ENCODE measurements around the gene FAM200B.
A peak's percentile ranks its signal among the peaks of the same experiment; 100 is the strongest.

FAM200B gene

DNA sequence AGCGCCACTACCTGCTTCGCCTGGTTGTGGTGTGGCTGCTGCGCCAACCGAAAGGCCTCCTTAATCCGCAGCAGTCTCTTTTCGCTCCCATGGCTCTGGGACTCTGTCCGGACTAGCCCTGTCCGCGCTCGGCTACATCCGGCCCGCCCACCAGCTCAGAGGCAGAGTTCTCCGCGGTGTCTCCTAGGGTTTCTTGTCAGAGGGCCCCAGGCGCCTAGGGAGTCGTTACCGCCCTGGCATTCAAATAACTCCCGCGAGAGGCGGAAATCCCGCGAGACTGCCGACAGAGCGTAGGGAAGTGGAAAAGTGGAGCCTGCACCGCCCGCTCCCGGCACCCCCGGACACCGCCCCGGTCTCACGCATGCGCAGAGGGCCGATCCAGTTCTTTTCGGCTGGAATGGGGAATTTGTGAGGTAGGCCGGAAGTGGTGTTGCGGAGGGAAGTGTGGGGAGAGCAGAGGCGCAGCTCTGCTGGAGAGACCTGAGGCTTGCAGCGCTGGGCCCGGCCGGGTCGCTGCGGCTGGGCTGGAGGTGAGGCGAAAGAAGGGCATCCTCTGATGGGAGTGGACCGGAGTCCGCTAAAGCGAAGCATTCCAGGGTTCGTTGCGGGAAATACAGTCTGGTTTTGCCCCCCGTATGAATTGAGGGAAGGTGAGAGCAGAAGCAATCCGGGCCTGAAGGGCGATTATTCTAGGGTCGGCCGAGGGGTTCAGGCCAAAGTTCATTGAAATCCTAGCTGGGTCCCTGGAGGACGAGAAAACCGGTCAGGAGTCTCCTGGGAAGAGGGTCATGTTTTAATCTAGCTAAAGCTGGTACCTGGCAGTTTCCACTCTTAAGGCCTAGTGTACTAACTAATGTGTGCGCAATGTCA is at the start of gene FAM200B:
FAM200B (plus strand) TSS at position 456 of the 870 bp plus-strand sequence. CDS start 5,151 bp downstream, outside the sequence.
- peak; percentile 95 for DNase-seq

DNA sequence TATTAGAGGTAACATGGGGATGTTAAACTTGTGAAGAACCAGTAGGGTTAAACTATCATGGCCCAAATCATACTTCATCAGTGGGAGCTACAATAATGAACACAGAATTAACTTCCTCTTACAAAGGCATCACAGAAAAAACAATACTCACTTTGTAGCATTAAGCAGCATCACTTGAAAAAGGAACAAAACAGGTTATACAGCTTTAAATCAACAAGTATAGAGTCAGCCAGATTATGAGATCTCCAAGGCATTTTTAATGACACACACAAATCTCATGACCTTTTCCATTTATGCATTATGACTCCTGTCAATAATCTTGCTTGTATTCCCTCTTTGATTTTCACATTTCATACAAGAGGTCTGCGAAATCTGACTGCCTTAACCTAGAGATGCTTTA is 44.8 kb upstream of the FAM200B start:
- no peak for DNase-seq

DNA sequence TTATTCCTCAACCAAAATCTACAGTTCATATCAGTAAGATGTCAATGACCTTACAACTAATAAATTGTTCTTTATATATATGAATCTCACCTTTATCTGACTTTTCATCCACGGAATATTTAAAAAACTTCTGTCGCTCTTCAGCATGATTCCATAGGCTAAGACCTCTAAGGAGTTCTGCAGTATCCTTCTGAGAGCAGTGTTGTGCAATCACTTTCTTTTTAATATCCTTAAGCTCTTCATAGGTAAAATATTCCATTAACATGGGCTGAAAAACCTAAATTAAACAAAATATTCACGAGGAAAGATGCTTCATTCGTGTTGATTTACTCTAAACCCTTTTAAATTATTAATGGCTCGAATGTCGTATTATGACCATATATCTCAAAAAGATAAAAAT is 43.2 kb upstream of the FAM200B start:
- no peak for DNase-seq

- DNase-seq, result no peak
These were observed 33.0 kb upstream of the FAM200B start for GRCh38 chr4:15648600-15648999.

DNA sequence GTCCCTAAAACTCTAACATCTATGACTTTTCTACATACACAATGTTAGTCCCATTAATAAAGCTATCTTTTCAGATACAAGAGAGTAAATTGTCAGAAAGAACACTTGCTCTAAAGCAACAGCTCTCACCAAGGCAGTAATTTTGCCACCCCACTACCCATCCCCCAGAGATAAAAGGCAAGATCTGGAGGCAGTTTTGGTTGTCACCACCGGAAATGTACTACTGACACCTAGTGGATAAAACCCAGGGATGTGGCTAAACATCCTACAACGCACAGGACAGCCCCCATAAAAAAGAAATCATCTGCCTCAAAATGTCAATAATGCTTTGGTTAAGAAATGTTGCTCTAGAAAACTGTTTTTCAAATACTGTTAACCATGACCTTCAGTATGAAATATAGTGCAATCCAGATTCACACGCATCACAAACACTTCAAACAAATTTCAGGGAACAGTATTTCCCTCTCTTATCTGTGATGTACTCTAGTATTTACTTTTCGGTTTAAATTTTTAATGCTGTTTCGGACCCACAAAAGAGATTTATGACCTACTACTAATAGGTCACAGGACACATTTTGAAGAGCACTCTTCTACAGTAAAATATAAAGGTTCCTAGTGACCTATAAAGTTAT is 31.6 kb upstream of the FAM200B start:
- DNase-seq, result no peak

- DNase-seq, result no peak
These were observed 30.0 kb upstream of the FAM200B start for GRCh38 chr4:15651676-15652075.

- no peak for DNase-seq
These were observed 29.4 kb upstream of the FAM200B start for GRCh38 chr4:15652191-15652590.

- DNase-seq, result no peak
These were observed 28.8 kb upstream of the FAM200B start for GRCh38 chr4:15652841-15653240.

- DNase-seq, result no peak
These were observed 28.2 kb upstream of the FAM200B start for GRCh38 chr4:15653420-15653819.

GRCh38 chr4:15653864-15654592 is 27.6 kb upstream of the FAM200B start:
- peak; percentile 45 for DNase-seq

- no peak for DNase-seq
These were observed 26.9 kb upstream of the FAM200B start for GRCh38 chr4:15654593-15655222.

DNA sequence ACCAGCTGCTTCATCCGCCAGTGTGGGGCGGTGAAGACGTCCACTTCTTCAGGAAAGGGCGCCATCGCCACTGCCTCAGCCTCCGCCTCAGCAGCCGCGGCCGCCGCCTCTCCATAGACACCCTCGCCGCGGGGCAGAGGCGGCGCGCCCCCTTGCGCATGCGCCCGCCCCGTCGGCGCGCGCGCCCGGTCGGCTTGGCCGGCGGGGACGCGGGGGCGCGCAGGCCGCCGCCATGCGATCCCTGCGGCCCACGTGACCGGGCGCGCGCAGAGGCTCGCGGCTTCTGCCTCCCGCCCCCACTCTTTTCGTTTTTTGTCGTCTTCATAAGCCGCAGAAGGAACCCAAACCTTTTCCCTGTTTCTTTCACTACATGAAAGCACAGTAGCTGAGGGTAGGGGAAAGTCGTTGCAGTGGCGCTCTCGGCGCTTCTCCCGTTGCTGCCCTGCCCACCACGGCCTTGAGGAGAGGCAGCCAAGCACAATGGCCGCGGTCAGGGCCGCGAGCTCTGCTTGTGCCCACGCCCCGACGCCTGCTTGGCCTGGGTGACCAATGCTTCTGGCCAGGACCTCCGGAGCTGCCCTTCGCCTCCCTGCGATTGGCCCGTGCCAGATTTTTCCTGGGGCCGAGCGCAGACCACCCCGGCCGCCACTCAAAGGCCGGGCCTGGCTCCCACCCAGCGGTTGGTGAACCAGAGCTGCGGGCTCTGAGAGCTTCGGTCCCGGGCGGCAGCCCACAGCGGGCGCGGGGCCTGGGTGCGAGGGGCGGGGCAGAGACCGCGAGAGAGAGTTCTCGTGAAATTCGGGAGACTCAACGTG is 26.2 kb upstream of the FAM200B start, which contains the start of gene FBXL5:
FBXL5 (minus strand) TSS at position 135 of the 815 bp plus-strand sequence; CDS start at position 65, 70 bp downstream.
- peak; percentile 89 for DNase-seq

- no peak for DNase-seq
These were observed 25.6 kb upstream of the FAM200B start for GRCh38 chr4:15656038-15656470.

GRCh38 chr4:15657366-15657765 is 24.3 kb upstream of the FAM200B start:
- DNase-seq, result no peak

- no peak for DNase-seq
These were observed 23.4 kb upstream of the FAM200B start for GRCh38 chr4:15658136-15658770.

DNA sequence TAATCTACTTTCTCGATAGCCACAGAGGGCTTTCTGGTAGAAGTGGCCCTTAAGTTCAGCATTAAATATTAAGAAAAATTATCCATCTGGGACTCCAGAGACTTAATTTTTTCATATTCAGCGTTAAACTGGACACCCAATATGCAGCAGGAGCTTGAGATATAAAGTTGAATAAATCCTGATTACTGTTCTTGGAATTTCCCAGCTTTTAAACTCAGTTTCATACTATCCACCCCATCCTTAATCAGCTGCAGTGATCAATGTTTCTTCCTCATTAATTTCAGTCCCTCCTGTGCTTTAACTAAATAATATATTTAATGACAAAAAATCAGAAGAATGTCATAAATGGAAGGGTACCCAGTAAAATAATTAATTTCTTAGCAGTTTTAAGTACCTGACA is 22.8 kb upstream of the FAM200B start:
- DNase-seq, result no peak

DNA sequence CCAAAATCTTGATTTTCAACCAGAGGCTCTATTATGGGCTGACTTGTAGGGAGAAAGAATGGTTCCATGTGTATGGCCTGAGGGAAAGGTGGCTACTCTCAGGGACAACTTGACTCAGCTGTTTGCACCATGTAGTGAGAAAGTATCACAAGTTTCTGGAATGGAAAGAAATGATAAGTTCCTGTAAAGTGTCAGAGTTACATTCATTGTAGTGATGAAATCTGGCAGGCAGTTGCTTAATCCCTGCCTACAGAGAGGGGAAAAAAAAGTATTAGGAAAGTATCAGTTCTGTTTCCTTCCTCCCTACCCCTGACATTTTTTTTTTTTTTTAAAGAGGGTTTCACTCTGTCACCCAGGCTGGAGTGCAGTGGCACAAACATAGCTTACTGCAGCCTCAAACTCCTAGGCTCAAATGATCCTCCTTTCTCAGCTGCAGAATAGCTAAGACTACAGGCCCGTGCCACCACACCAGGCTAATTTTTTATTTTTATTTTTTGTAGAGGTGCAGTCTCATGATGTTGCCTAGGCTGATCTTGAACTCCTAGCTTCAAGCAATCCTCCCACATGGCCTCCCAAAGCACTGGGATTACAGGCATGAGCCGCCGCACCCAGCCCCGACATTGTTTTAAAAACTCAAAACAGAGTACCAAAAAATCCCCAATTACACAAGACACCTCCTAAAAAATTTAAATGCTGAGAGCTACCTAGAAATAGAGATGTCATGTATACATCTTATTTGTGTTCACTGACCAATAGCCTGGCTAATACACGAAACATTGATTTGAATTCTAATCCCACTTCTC is 21.7 kb upstream of the FAM200B start:
- no peak for DNase-seq

GRCh38 chr4:15665753-15666365 is 15.8 kb upstream of the FAM200B start:
- DNase-seq, result no peak

- DNase-seq, result no peak
These were observed 14.6 kb upstream of the FAM200B start for GRCh38 chr4:15667006-15667405.

Measured in KG1 (cell line).